GM21737 (cell line): ENCODE results near the gene BAG2.
A peak's percentile ranks its signal among the peaks of the same experiment; 100 is the strongest.

Source experiments
- ATAC-seq: cut with Tn5 transposase; IDR thresholded peaks from one replicate; pipeline ENCODE4 v1.9.1; 2021; ENCODE audit warnings: mild to moderate bottlenecking, moderate library complexity; ENCODE audit not compliant: unreplicated experiment

BAG2 gene

GRCh38 chr6:57221191-57221935, 49.2 kb downstream of the BAG2 start:
- ATAC-seq = peak; percentile 65

GRCh38 chr6:57221936-57222742, 50.0 kb downstream of the BAG2 start, which contains the start of gene RAB23:
Gene RAB23, minus strand, starts transcription at chr6:57222307. Its CDS starts 11,927 bp downstream, at chr6:57210380.
- ATAC-seq = peak; percentile 84

DNA sequence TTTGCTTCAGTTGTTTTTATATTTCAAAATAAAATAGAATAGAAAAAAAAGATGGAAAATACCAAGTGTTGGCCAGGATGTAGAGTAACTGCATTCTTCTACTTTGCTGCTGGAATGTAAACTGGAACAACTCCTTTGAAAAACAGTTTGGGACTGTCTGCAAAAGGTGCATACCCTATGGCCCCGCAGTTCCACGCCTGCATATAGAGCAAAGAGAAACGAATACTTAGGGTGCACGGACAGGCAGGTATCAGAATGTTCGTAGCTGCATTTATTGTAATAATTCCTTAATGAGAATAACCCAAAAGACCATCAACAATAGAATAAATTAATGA, 50.6 kb downstream of the BAG2 start:
- ATAC-seq = no peak

DNA sequence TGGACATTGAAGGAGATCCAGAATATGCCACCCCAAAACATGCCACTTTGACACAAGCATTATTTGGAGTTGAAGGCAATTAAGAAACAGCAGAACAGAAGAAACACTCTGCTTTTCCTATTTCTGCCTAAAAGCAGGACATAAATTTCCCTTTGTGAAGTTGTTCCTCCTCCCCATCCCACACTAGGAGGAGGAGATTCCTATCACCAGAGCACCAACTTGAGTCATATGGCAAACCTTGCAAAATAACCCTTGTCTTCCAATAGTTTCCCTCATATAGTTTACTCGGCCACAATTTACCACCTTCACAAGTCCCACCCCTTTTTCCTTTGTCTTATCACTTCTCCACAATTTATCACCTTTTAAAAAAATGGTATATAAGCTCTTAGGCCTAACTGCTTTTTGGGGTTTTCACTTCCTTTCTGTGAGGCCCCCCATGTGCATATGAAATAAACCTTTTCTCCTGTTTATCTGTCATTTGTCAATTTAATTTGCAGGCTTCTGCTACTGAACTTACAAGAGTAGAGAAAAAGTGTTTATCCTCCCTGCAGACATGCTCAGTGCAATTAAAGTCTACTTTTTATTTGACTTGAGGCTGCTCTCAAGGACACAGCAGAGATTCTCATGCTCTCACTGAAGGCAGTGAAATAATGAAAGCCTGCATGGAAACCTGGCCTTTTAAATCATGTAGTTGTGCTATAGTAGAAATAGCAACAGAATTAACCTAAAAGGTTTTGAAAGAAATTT, 52.8 kb downstream of the BAG2 start:
- ATAC-seq = no peak

DNA sequence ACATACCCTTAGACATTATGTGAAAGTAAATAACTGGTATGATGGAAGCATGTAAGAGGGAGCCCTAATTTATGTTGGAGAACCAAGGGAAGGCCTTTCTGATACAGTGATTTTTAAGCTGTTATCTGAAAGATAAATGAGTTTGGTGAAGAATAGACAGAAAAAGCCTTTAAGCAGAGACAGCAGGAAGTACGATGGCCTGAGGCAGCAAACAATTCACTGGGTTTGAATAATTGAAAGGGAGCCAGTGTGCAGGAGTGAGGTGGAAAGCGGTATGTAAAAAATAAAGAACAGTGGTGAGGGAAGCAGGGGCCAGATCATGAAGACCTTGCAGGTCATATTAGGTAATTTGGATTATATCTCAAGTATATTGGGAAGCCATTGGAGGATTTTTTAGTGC, 54.1 kb downstream of the BAG2 start:
- ATAC-seq = no peak
